Sigmoid colon (tissue), 7 donors: ENCODE data around the gene STAB1. TPM values are rescaled to one million over a fixed set of nuclear protein-coding genes. Genes with fewer than 3 reads are reported as not detected.
A peak's percentile ranks its signal among the peaks of the same experiment; 100 is the strongest.

Experiments used
- DNase-seq: peaks from one replicate; pipeline ENCODE4 v3.0.0-alpha.2; 2019
- H3K27ac ChIP-seq, 4 donors: fragments of 200-600 bp; sonication (generic); one replicate each; pipeline ENCODE4 v1.5.1; 2016 to 2019; ENCODE audit warnings: mild to moderate bottlenecking in 1 of 4
- H3K27me3 ChIP-seq, 3 donors: fragments of 200-600 bp; sonication (generic); one replicate each; pipeline ENCODE4 v1.5.1; 2019; ENCODE audit warnings: mild to moderate bottlenecking in 1 of 3
- H3K36me3 ChIP-seq, 4 donors: fragments of 200-600 bp; sonication (generic); one replicate each; pipeline ENCODE4 v1.5.1; 2016 to 2019
- H3K4me1 ChIP-seq, 4 donors: fragments of 200-600 bp; sonication (generic); one replicate each; pipeline ENCODE4 v1.5.1; 2017 to 2019
- H3K4me3 ChIP-seq, 4 donors: fragments of 200-600 bp; sonication (generic); one replicate each; pipeline ENCODE4 v1.5.1; 2017 to 2019; ENCODE audit warnings: mild to moderate bottlenecking in 2 of 4, moderate library complexity in 1 of 4
- H3K9me3 ChIP-seq, 4 donors: fragments of 200-600 bp in 3 of 4; sonication (generic) in 3 of 4; one replicate each; pipeline versions ENCODE4 v1.5.1 to v1.6.1; 2013 to 2019
- CTCF ChIP-seq, 4 experiments: fragments of 450-650 bp in 3 of 4; fragments of 200-600 bp in 1 of 4; IDR thresholded peaks; one replicate each; pipeline ENCODE4 v1.5.1; 2016 to 2019; ENCODE audit warnings: antibody characterized with exemption in 4 of 4, mild to moderate bottlenecking in 3 of 4, moderate library complexity in 2 of 4
- EP300 ChIP-seq, 4 donors: sonication (generic); formaldehyde crosslinking; IDR thresholded peaks; one replicate each; pipeline ENCODE4 v1.6.1; 2017; ENCODE audit warnings: antibody characterized with exemption in 4 of 4
- POLR2A ChIP-seq, 2 donors: fragments of 450-650 bp; IDR thresholded peaks; one replicate each; pipeline ENCODE4 v1.6.1; 2016; ENCODE audit warnings: antibody characterized with exemption in 2 of 2, mild to moderate bottlenecking in 2 of 2, moderate library complexity in 2 of 2
- POLR2AphosphoS5 ChIP-seq, 4 donors: sonication (generic); formaldehyde crosslinking; IDR thresholded peaks; one replicate each; pipeline ENCODE4 v1.6.1; 2017; ENCODE audit warnings: antibody characterized with exemption in 4 of 4
- WGBS, 2 donors: extraction: QIAGEN DNeasy Blood & Tissue Kit; methylation state at CpG; one replicate each; pipeline ENCODE4 v1.1.7; 2013; 5-methylcytosine and 5-hydroxymethylcytosine counted together
- intact Hi-C: fragments of 100-400 bp; cut with DNase I; formaldehyde crosslinking; loops from one replicate; pipeline ENCODE4 v1.15.1; 2023
- polyA plus RNA-seq, 3 donors: library from polyadenylated mRNA; stranded (reverse); fragments of 200-250 nt; gene quantifications; one replicate each; pipeline ENCODE4 v1.2.3, GENCODE V29; 2013
- total RNA-seq, 4 donors: library from RNA; depleted of rRNA; stranded (reverse); fragments of >200 nt; gene quantifications; one replicate each; pipeline ENCODE4 v1.1.0, GENCODE V29; 2016
- donor health status: healthy with polysubstance abuse.
- donor health status: Bipolar disorder and iron deficiency.
- donor health status: healthy.

STAB1 gene
- total and polyA plus RNA-seq, 7 donors, result 18.0 to 138 (median 92.0) TPM

- DNase-seq, result no peak
- TF ChIP-seq CTCF (IDR thresholded peaks at IDR 0.05) (no peak), POLR2A (IDR thresholded peaks at IDR 0.05) (no peak), POLR2AphosphoS5 (IDR thresholded peaks at IDR 0.05) (no peak), EP300 (IDR thresholded peaks at IDR 0.05) (no peak)
- intact Hi-C loops, result no loop called here
- no peaks in the 10 kb centered on the region for H3K27me3 ChIP-seq
- WGBS, 2 donors, result 83 to 88% methylated on average over 22 of the region's 22 CpGs
- H3K4me1 ChIP-seq, result peaks cover 0 to 24% (median 11%) of the 10 kb centered on the region in 4 donors
- no peak overlapping the region for H3K4me3 ChIP-seq
- peaks cover 53 to 82% (median 71%) of the 10 kb centered on the region in 4 donors for H3K36me3 ChIP-seq
- peak overlapping the region in 3 of 4 donors; percentile 38 to 66 (median 54) for H3K27ac ChIP-seq
- H3K9me3 ChIP-seq, result no peaks in the 10 kb centered on the region
Observed at GRCh38 chr3:52490035-52490938, 4.9 kb upstream of the STAB1 start.

GRCh38 chr3:52490939-52491526 lies 4.1 kb upstream of the STAB1 start:
- Histone ChIP-seq H3K4me3 (no peak overlapping the region), H3K27me3 (no peaks in the 10 kb centered on the region), H3K4me1 (peaks cover 0 to 25% (median 11%) of the 10 kb centered on the region in 4 donors), H3K27ac (peak overlapping the region in 3 of 4 donors; percentile 38 to 66 (median 54)), H3K36me3 (peaks cover 53 to 75% (median 67%) of the 10 kb centered on the region in 4 donors), H3K9me3 (no peaks in the 10 kb centered on the region)
- DNase-seq, result no peak
- intact Hi-C loops, result no loop called here
- 80 to 91% methylated on average over 23 of the region's 23 CpGs for WGBS, 2 donors
- no peak for TF ChIP-seq EP300 (IDR thresholded peaks at IDR 0.05)
- TF ChIP-seq CTCF (IDR thresholded peaks at IDR 0.05), result no peak
- peak in 2 of 4 donors; percentile 15 to 22 for TF ChIP-seq POLR2AphosphoS5 (IDR thresholded peaks at IDR 0.05)

GRCh38 chr3:52492059-52492458 lies 3.1 kb upstream of the STAB1 start:
- Histone ChIP-seq H3K4me3 (no peak overlapping the region), H3K27me3 (no peaks in the 10 kb centered on the region), H3K27ac (no peak overlapping the region), H3K9me3 (no peaks in the 10 kb centered on the region), H3K36me3 (peaks cover 52 to 65% (median 58%) of the 10 kb centered on the region in 4 donors), H3K4me1 (peaks cover 0 to 26% (median 11%) of the 10 kb centered on the region in 4 donors)
- 93 to 96% methylated on average over 21 of the region's 21 CpGs for WGBS, 2 donors
- DNase-seq, result no peak
- no peak for TF ChIP-seq CTCF (IDR thresholded peaks at IDR 0.05)
- TF ChIP-seq POLR2A (IDR thresholded peaks at IDR 0.05), result no peak
- no peak for TF ChIP-seq POLR2AphosphoS5 (IDR thresholded peaks at IDR 0.05)
- TF ChIP-seq EP300 (IDR thresholded peaks at IDR 0.05), result no peak
- intact Hi-C loops, result no loop called here

DNA sequence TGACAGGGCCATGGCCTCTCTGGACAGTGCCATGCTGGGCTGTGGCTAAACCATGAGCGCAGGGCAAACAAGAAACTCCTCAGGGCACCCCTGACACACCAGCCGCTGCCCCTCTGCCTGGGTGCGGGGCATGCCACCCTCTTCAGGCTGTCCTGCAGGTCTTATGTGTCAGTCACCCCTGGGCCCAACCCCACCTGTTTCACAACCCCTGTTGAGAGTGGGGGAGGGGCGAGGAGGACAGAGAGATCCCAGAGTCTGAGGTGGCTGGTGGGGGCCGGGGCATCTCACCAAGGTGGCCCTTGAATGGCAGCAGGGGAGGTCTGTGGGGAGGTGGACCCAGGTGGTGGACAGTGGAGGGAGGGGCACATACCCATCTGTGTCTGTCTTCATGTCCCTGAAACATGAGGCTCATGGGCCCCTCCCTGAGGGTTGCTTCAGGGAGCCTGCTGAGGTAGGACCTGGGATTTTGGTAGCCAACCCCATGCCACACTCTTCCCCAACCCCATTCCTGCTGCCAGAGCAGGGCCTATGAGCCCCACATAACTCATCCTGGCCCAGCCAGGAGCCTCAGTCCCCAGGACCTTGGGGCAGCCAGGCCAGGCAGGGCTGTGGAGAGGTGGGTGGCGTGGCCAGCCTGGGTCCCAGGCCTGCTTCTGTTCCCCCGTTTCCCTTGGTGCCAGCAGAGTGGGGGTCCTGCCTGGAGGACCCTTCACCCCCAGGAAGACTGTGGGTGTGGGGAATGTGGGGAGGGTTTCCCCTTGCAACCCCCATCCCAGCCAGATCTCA lies 1.7 kb upstream of the STAB1 start:
- H3K4me1 ChIP-seq, result peaks cover 0 to 26% (median 11%) of the 10 kb centered on the region in 4 donors
- no peak for DNase-seq
- TF ChIP-seq POLR2A (IDR thresholded peaks at IDR 0.05) (no peak), CTCF (IDR thresholded peaks at IDR 0.05) (no peak), POLR2AphosphoS5 (IDR thresholded peaks at IDR 0.05) (no peak), EP300 (IDR thresholded peaks at IDR 0.05) (no peak)

More for the DNA sequence above, 1.7 kb upstream of the STAB1 start:
- no peaks in the 10 kb centered on the region for H3K9me3 ChIP-seq
- H3K36me3 ChIP-seq, result peaks cover 39 to 51% (median 44%) of the 10 kb centered on the region in 4 donors
- no peak overlapping the region for H3K27ac ChIP-seq
- no peaks in the 10 kb centered on the region for H3K27me3 ChIP-seq
- no peak overlapping the region for H3K4me3 ChIP-seq
- intact Hi-C loops, result no loop called here
- WGBS, 2 donors, result 93% methylated on average over 7 of the region's 7 CpGs
